Measurements from ENCODE around the gene RAB3B.
"Not testable (repeated sequence)": the region's sequence is repeated elsewhere in the genome, so short reads cannot be mapped to it uniquely, and the experiment has no call there.

RAB3B gene

GRCh38 chr1:51899022-51899421, 91.5 kb downstream of the RAB3B start:
- TF ChIP-seq, protein P1, sequence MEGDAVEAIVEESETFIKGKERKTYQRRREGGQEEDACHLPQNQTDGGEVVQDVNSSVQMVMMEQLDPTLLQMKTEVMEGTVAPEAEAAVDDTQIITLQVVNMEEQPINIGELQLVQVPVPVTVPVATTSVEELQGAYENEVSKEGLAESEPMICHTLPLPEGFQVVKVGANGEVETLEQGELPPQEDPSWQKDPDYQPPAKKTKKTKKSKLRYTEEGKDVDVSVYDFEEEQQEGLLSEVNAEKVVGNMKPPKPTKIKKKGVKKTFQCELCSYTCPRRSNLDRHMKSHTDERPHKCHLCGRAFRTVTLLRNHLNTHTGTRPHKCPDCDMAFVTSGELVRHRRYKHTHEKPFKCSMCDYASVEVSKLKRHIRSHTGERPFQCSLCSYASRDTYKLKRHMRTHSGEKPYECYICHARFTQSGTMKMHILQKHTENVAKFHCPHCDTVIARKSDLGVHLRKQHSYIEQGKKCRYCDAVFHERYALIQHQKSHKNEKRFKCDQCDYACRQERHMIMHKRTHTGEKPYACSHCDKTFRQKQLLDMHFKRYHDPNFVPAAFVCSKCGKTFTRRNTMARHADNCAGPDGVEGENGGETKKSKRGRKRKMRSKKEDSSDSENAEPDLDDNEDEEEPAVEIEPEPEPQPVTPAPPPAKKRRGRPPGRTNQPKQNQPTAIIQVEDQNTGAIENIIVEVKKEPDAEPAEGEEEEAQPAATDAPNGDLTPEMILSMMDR (conservative IDR thresholded peaks at IDR 0.05; ENCODE audit: control insufficient read depth, insufficient read depth, low read depth, low read length): no peak
- DNase-seq (ENCODE audit: low read depth): no peak
- H3K4me3 ChIP-seq (ENCODE audit: control insufficient read depth, low read depth, low read length): no peak overlapping the region

DNA sequence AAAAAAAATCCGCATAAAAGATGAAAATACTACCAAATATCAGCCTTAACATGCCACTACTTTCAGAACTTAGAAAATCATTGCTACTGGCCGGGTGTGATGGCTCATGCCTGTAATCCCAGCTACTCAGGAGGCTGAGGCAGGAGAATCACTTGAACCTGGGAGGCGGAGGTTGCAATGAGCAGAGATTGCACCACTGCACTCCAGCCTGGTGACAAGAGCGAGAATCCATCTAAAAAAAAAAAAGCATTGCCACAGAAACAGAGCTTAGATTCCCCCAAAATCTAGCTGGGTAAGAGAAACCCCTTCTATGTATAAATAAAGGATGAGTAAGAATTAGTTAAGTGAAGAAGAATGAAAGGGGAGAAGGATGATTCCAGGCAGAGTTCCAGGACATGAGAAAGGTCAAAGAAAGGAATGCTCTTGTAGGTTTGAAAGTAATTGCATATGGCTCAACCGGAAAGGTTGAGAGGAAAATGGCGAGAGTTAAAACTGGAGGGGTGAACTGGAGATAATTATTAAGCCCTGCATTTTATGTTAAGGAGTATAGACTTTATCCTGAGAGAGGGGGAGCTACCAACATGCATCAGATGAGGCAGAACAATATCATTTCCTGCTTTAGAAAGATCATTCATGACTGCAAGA, 92.3 kb downstream of the RAB3B start:
- peak; percentile 93 for DNase-seq (ENCODE audit: low read depth)
- TF ChIP-seq, protein P1 (conservative IDR thresholded peaks at IDR 0.05; ENCODE audit: control insufficient read depth, insufficient read depth, low read depth, low read length): no peak
- no peak overlapping the region for H3K4me3 ChIP-seq (ENCODE audit: control insufficient read depth, low read depth, low read length)

GRCh38 chr1:51897699-51898031, 92.8 kb downstream of the RAB3B start:
- TF ChIP-seq, protein P1 (conservative IDR thresholded peaks at IDR 0.05; ENCODE audit: control insufficient read depth, insufficient read depth, low read depth, low read length): no peak
- no peak overlapping the region for H3K4me3 ChIP-seq (ENCODE audit: control insufficient read depth, low read depth, low read length)
- peak; percentile 92 for DNase-seq (ENCODE audit: low read depth)

DNA sequence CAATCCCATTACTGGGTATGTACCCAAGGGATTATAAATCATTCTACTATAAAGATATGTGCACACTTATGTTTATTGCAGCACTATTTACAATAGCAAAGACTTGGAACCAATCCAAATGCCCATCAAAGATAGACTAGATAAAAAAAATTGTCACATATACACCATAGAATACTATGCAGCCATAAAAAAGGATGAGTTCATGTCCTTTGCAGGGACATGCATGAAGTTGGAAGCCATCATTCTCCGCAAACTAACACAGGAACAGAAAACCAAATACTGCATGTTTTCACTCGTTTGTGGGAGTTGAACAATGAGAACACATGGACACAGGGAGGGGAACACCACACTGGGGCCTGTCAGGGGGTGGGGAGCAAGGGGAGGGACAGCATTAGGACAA, 95.8 kb downstream of the RAB3B start:
- not testable (repeated sequence) for H3K4me3 ChIP-seq (ENCODE audit: control insufficient read depth, low read depth, low read length); DNase-seq (ENCODE audit: low read depth)

GRCh38 chr1:51878616-51879336, 111.7 kb downstream of the RAB3B start, which contains the start of gene NRDC:
TSS of gene NRDC (minus strand) at chr1:51878727. CDS start at chr1:51878615, 112 bp downstream.
- H3K4me3 ChIP-seq (ENCODE audit: control insufficient read depth, low read depth, low read length): peak within 1 kb of the TSS; percentile 95
- peak; percentile 100 for DNase-seq (ENCODE audit: low read depth)
- TF ChIP-seq, protein P1 (conservative IDR thresholded peaks at IDR 0.05; ENCODE audit: control insufficient read depth, insufficient read depth, low read depth, low read length): no peak

DNA sequence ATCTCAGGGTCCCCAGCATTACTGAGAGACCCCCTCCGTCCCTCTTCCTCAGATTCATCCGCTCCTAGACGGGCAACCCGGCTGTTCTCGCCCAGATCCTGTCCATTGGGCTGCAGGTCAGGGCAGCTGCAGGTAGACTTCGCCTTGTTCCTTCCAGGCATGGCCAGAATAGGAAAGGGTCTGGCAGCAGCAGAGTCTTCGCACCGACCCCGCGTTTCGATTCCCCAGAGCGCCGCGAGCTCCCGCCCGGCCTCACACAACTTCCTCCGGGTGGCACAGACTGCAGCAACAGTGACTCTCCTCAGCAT, 112.2 kb downstream of the RAB3B start:
- TF ChIP-seq, protein P1 (conservative IDR thresholded peaks at IDR 0.05; ENCODE audit: control insufficient read depth, insufficient read depth, low read depth, low read length): no peak
- H3K4me3 ChIP-seq (ENCODE audit: control insufficient read depth, low read depth, low read length): peak overlapping the region; percentile 95
- no peak for DNase-seq (ENCODE audit: low read depth)

DNA sequence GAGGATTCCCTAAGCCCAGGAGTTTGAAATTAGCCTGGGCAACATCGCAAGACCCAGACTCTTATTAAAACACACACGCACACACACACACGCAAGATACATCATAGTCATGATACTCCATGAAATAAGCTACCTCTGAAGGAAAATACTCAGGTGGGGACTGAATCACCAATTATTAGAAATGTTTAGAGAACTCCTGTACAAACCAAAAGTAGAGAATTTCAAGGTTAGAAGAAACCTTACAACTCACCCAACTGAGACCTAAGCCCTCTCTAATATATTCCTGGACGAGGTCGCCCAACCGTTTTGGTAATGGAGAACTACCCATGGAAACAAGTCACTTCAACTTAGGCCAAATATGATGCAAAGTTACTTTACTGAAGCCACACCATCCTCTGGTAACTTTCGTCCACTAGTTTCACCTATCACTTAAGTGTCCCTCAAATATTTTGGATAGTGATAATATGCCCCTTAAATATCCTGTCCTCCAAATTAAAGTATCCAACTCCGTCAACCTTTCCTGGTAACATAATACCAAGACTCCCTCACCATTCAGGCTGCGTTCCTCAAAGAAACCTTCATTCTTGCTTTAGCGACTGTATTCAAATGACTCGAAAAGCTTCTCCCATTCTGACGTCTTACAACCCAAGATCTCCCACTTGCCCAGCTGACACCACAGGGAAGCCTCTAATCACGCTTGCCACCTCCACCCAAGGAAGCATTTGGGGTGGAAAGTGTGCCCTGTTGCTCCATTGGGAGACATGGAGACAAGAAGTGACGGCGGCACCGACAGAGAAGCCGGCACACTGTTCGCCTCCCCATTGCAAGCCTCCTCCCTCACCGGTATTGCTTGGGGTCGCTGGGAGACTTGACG, 112.8 kb downstream of the RAB3B start:
- DNase-seq (ENCODE audit: low read depth): peak; percentile 37
- TF ChIP-seq, protein P1 (conservative IDR thresholded peaks at IDR 0.05; ENCODE audit: control insufficient read depth, insufficient read depth, low read depth, low read length): no peak
- peak overlapping the region; percentile 95 for H3K4me3 ChIP-seq (ENCODE audit: control insufficient read depth, low read depth, low read length)

Data from fibroblast of mammary gland (primary cell).